Stimulated activated CD4-positive, alpha-beta T cell treated with anti-CD3 and anti-CD28 coated beads, Interleukin-4, amount 100 ng/mL, for 1 hour (primary cell): ENCODE data around the gene PLD1.
"Not testable (repeated sequence)": the region's sequence is repeated elsewhere in the genome, so short reads cannot be mapped to it uniquely, and the experiment has no call there.

ENCODE experiments used
- DNase-seq: peaks from one replicate; pipeline ENCODE4 v3.0.0-alpha.2; 2020

Gene PLD1

DNA sequence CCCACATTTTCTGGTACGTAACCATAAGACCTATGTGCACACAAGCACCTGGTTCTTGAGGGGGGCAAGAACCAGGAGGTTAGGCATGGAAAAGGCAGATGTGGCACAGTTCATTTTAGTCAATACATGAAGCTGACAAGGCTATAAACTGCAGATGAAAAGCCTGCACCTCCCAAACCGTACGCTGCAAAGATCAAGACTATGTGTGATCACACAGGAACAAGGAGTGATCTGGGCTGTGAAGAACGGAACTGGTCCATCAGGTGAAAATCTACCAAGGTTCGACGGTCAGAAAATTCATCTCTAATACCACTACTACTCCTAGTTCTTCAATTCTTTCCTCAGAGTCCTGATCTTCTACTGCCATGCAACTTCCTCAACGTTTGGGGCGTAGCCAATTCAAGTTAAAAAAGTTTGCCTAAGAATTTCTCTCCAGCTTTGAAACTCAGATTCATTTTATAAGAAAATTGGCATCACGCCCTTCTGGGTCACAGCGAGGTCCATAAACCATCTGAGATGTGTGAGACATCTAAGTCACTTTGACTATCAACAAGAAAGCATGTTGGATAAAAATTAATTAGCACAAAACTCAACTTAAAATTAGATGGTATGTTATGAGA lies 41.9 kb downstream of the PLD1 start:
- no peak for DNase-seq

GRCh38 chr3:171765511-171765887 lies 44.8 kb downstream of the PLD1 start:
- no peak for DNase-seq

- no peak for DNase-seq
Measured at GRCh38 chr3:171763392-171763791, 46.9 kb downstream of the PLD1 start.

DNA sequence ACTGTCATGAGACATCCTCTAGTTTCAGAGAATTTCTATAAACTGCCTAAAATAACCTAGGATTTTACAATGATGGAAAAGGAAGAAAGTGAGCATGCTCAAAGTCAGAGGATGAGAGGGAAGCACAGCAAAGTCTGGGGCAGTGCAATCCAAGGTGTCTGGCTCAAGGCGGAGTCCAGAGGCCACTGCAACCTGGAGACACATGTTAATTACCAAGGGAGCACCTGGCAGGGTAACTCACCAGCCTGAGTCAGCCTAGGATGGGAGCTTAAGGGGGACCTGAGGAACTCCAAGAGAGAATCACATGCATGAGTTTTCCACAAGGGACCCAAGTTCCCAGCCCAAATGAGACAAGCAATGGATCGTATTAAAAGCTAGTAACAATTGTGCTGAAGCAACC lies 49.8 kb downstream of the PLD1 start:
- DNase-seq, result no peak

DNA sequence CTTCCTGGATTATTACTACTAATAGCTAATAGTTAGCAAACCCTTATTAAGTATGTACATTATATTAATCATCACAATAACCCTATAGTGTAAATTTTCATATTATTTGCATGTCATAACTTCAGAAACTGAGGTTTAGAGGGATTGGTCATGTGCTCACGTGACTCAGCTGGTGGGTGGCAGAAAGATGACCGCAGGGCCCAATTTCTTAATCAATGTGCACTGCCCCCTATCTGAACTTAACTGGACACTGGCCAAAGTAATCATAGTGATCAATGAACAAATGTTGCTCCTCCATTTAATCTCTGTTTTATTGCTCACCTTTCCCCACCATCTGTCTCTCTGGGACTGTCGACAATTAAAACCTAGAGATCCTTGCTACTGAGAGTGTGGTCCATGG lies 52.2 kb downstream of the PLD1 start:
- DNase-seq, result no peak

DNA sequence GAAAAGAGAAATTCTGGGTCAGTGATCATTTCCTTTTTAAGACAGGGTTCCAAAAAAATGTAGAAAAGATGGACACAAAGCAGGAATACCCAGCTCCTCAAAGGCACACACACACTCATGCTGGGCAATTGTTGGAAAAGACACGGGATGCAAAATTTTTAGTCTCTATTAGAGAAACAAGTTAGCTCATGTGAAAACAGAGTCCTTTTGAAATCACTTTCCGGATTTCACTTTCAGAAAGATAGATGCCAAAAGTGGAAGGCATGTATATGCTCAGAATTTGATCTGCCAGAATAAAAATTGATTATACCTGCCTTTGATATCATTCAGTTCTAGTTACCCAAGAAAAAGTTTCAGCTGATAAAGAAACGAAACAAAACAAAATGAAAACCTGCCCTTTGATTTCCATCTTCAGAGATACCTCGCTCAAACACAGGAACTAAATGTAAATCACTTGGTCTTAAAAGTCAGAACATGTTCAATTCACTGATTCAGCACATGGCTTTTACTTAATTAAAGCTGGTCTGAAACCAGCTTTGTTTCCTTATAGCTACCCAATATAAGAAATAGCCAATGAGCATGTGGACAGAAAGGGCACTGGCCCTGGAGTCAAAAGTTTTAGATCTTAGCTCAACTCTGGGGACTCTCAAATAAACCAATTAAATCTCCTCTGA lies 52.8 kb downstream of the PLD1 start:
- no peak for DNase-seq

DNA sequence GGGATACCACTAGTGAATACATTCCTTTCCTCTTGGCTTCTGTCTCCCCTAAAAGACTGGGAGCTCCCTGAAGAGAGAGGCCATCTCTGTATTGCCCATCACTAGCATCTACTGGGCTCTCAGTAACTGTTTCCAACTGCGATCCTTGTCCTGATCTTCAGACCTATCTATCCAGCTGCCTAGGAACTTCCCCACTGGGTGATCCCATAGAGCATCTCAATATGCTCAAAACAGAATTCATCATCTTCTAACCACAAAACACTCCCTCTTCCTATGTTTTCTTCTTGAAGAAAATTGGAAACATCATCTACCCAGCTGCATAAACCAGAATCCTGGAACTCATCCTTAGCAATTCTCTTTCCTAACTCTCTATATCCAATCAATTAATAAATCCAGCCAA lies 54.6 kb downstream of the PLD1 start:
- DNase-seq, result no peak

DNA sequence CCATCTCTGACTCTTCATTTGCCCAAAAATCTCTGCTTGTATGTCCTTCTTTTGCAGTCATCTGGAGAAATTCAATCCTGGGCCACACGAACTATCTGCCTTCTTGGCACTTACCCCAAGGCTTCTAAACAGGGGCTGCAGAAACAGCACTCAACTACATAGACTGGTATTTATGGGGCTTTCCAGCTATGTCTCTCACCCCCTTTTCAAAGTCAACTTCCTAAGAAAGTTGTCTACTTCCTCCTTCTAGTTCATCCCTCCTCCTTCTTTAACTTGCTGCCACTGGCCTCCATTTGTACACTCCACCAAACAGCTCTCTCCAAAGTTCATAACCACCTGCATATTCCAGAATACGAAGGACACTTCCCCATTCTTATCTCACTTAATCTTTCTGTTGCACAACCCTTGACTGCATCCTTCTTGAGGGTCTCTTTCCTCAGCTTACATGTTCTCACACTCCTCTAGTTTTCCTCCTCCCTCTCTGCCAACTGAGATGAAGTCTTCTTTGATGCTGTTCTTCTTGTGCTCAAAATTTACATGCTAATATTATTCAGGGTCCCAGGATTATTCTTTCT lies 55.2 kb downstream of the PLD1 start:
- DNase-seq, result no peak

DNA sequence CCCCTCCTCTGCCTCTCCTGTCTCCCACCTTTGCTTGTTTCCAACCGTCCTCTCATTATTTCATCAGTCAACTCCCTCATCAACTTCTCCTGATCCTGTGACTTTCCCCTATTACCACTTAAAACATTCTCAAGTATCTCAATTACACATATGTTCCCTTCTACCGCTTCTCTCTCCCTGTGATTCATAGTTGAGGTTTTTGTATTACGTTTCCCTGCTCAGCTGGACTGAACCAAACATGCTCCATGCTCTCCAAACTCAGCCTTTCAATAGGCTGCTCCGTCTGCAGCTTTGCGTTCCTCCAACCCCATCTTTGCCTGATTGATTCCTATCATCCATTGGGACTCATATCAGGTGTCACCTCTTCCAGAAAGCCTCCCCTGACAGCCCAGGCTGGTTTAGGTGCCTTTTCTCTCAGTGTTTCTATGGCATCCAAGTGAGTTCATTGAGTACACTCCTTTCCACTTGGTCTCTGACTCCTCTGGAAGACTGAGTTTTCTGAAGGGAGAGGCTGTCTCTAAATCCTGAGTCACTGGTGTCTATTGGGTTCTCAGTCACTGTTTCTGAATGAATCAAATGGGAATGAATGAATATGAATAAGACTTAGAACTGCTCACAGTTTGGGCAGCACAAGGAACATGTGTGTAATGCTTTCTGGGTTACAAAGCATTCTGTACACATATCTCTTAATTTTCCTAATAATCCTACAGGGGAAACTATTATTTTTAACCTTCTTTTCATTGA lies 56.4 kb downstream of the PLD1 start:
- DNase-seq, result no peak

GRCh38 chr3:171753025-171753472 lies 57.2 kb downstream of the PLD1 start:
- no peak for DNase-seq

DNA sequence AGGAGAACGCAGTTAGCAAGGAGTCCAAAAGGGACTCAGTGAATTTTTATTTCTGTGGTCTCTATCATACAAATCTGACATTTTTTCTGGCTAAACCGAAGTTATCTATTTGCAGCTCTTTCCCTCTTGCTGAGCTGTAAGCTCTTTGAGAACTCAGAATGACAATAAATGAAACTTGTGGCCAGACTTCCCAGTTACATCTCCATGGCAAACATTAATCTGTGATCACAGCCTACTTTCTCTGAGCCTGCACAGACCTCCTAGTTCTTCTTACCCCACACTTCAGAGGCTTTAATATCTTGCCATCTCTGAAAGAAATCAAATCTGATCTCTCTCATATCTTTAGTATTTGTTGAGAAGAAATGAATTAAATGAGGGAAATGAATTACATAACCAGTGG lies 58.0 kb downstream of the PLD1 start:
- DNase-seq, result no peak

DNA sequence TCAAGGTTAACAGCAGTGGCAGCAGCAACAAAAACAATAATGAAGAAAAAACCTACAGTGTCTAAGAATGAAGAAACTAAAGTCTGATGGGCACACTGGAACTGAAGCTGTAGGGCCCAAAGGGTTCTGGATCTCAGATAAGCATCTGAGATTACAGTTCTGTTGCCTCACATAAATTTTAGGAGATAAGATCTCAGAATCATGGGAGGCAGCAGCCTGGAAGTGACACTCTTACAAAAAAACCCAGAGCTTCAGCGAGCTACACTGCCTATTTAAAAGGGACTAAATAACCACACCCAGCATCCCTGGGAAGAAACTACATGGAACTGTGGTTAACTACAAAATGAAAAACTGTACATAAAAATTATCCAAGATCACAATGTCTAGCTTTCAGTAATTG lies 61.2 kb downstream of the PLD1 start:
- no peak for DNase-seq

- DNase-seq, result no peak
Measured at GRCh38 chr3:171748064-171748924, 62.0 kb downstream of the PLD1 start.

DNA sequence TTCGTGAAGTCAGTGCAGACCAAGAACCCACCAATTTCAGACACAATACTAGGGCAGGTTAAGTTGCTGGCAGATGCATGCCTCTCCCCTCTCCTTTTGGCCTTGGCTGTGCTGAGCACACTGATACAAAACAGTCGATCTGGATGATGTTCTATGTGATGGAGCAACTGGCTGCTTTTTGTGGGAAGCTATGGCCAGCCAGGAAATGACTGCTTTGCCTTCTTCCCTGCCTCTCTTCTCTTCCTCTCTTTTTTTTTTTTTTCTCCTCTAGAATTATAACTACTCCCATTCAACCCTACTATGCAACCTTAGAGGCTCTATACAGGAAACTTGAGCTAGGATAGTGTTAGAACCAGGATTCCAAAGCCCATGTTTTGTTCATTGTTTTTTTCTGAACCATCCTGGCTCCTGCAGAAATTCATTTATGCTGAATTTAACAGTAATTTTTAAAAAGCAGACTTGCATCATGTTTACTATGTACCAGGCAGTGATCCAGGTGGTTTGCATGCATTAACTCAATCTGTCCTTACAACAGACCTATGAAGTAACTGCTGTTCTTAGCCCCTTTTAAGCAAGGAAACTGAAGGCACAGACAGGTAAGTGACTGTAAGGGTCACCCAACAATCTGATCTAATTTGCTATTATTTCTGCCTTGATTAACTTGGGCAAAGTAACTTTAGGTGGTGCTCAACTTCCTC lies 62.9 kb downstream of the PLD1 start:
- no peak for DNase-seq

GRCh38 chr3:171746320-171747222 lies 63.7 kb downstream of the PLD1 start:
- DNase-seq, result not testable (repeated sequence)

DNA sequence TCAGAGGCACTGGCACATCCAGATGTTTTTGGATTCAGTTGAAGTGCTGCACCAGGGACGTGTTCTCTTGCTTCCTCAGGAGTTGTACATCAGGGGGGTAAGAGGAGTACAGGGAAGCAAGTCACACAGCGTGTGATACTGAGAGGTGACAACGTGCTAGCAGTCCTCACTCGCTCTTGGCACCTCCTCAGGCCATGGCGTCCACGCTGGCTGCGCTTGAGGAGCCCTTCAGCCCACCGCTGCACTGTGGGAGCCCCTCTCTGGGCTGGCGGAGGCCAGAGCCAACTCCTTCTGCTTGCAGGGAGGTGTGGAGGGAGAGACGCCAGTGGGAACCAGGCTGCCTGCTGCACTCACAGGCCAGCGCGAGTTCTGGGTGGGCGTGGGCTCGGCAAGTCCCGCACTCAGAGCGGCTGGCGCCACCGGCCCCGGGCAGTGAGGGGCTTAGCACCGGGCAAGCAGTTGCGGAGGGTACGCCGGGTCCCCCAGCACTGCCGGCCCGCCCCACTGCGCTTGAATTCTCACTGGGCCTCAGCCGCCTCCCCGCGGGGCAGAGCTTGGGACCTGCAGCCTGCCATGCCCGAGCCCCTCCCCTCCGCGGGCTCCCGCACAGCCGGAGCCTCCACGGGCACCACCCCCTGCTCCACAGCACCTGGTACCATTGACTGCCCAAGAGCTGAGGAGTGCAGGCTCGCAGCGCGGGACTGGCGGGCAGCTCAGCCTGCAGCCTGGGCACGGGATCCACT lies 64.5 kb downstream of the PLD1 start:
- DNase-seq, result no peak

DNA sequence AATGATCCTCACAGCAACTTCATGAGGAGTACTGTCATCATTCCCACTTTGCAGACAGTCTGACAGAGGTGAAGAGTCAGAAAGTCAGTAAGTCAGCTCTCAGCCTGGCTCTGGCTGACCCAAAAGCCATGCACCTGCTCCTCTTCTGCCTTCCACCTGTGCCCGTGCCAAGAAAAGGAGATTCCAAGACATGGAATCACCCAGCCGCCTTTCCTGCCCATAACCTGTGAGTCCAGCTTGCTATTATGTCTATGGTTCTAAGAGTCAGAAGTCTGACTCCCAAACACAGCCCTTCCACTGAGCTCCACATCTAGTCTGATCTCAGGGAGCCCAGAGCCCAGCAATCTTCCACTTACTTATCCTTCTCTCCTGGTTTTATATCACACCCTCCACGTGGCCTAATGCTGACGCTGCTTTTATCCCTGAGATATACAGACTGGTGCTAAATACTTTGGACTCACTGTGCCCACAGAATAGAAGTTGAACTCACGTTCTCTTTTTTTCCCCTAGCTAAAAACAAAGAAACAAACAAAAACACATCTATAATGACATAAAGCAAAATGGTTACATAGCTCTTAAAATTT lies 66.0 kb downstream of the PLD1 start:
- DNase-seq, result no peak

GRCh38 chr3:171743327-171744157 lies 66.7 kb downstream of the PLD1 start:
- DNase-seq, result no peak

DNA sequence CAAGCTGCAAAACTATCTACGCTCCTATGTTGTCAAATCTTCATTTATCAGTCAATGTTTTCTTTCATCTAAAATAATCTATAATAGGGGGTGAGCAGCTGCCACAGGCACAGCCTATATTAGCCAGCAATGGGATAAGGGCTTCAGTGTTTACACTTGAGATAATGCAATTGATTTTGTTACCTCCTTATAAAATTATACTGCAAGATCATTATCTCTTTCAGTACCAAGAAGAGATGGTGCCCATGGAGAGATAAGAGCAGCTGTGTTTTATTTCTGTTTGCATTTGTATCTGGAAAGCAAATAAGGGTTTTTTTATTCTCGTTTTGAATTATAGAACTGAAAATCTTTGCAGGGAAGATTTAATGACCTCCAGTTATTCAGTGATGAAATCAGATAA lies 68.9 kb downstream of the PLD1 start:
- no peak for DNase-seq
